Right atrium auricular region (tissue), 2 donors: ENCODE results near the gene TIMM8B. TPM values are rescaled to one million over a fixed set of nuclear protein-coding genes. Genes with fewer than 3 reads are reported as not detected.
"Not testable (repeated sequence)": the region's sequence is repeated elsewhere in the genome, so short reads cannot be mapped to it uniquely, and the experiment has no call there.

ENCODE experiments used
- DNase-seq: peaks from one replicate; pipeline ENCODE4 v3.0.0-alpha.2; 2019; ENCODE audit warnings: low spot score
- H3K27ac ChIP-seq, 2 donors: fragments of 200-600 bp; sonication (generic); 1 replicate in 1 of 2; 2 replicates in 1 of 2; pipeline ENCODE4 v1.5.1; 2016 to 2019
- H3K27me3 ChIP-seq, 2 donors: fragments of 200-600 bp; sonication (generic); one replicate each; pipeline versions ENCODE4 v1.5.1 to v1.6.0; 2017 to 2019
- H3K36me3 ChIP-seq: fragments of 200-600 bp; sonication (generic); one replicate; pipeline ENCODE4 v1.5.1; 2016
- H3K4me1 ChIP-seq, 2 donors: fragments of 200-600 bp; sonication (generic); one replicate each; pipeline versions ENCODE4 v1.5.1 to v1.6.0; 2017 to 2019
- H3K4me3 ChIP-seq, 2 donors: fragments of 200-600 bp; sonication (generic); 1 replicate in 1 of 2; 2 replicates in 1 of 2; pipeline ENCODE4 v1.5.1; 2017 to 2019; ENCODE audit warnings: mild to moderate bottlenecking in 1 of 2, moderate library complexity in 1 of 2
- H3K9me3 ChIP-seq, 2 donors: fragments of 200-600 bp; sonication (generic); one replicate each; pipeline ENCODE4 v1.5.1; 2019
- total RNA-seq, 2 donors: library from RNA; depleted of rRNA; stranded (reverse); fragments of >200 nt; gene quantifications; one replicate each; pipeline ENCODE4 v1.1.0, GENCODE V29; 2016
- TF ChIP-seq, protein P1 (sequence below), 2 donors: fragments of 200-600 bp; sonication (generic); IDR thresholded peaks; one replicate each; pipeline ENCODE4 v1.5.1; 2019; ENCODE audit warnings: antibody characterized with exemption in 2 of 2

TIMM8B gene
- total RNA-seq, 2 donors from 2014 or later, result 54.3 to 61.4 TPM

DNA sequence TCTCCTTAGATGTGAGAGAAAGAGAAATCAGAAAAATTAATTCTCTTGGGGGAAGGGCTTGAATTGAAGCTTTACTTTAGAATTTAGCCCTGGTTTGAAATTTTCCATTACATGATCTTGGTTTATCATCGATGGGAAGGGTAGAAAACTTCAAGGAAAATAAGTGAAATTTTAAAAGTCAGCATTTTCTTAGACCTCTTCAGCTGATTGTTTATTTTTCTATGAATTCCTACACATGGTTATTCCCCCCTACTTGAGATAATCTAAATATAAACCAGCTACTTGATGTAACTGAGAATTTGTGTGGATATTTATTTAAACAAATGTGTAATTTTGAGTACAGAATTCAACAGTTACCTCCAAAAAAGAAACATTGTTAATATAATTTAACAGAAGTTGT, 23.6 kb downstream of the TIMM8B start:
- no peak overlapping the region for H3K27ac ChIP-seq
- H3K36me3 ChIP-seq, result peaks cover 59% of the 10 kb centered on the region
- H3K4me1 ChIP-seq, result no peaks in the 10 kb centered on the region
- TF ChIP-seq, protein P1, sequence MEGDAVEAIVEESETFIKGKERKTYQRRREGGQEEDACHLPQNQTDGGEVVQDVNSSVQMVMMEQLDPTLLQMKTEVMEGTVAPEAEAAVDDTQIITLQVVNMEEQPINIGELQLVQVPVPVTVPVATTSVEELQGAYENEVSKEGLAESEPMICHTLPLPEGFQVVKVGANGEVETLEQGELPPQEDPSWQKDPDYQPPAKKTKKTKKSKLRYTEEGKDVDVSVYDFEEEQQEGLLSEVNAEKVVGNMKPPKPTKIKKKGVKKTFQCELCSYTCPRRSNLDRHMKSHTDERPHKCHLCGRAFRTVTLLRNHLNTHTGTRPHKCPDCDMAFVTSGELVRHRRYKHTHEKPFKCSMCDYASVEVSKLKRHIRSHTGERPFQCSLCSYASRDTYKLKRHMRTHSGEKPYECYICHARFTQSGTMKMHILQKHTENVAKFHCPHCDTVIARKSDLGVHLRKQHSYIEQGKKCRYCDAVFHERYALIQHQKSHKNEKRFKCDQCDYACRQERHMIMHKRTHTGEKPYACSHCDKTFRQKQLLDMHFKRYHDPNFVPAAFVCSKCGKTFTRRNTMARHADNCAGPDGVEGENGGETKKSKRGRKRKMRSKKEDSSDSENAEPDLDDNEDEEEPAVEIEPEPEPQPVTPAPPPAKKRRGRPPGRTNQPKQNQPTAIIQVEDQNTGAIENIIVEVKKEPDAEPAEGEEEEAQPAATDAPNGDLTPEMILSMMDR (IDR thresholded peaks at IDR 0.05), result no peak
- H3K4me3 ChIP-seq, result no peak overlapping the region
- H3K27me3 ChIP-seq, result no peaks in the 10 kb centered on the region
- no peaks in the 10 kb centered on the region for H3K9me3 ChIP-seq
- no peak for DNase-seq

DNA sequence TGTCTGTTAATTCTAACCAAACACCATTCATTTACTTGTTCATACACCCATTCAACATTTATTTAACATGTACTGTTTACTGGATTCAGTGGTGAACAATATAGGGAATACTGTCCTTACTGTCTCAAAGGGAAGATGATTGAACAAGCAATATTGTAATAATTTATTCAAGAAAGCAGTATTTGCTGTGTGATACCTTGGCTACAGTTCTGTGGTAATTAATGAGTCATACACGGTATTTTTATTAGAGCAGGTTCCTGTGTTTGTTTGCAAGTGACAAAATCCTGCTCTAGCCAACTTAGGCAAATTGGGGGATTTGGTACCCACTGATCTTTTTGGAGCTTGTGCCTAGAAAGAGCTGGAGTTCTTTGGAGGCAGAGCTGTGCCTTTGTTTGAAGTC, 28.5 kb downstream of the TIMM8B start:
- TF ChIP-seq, protein P1 (IDR thresholded peaks at IDR 0.05), result no peak
- no peaks in the 10 kb centered on the region for H3K4me1 ChIP-seq
- H3K36me3 ChIP-seq, result peaks cover 81% of the 10 kb centered on the region
- no peaks in the 10 kb centered on the region for H3K27me3 ChIP-seq
- H3K27ac ChIP-seq, result no peak overlapping the region
- no peak overlapping the region for H3K4me3 ChIP-seq
- no peak for DNase-seq
- H3K9me3 ChIP-seq, result no peaks in the 10 kb centered on the region

DNA sequence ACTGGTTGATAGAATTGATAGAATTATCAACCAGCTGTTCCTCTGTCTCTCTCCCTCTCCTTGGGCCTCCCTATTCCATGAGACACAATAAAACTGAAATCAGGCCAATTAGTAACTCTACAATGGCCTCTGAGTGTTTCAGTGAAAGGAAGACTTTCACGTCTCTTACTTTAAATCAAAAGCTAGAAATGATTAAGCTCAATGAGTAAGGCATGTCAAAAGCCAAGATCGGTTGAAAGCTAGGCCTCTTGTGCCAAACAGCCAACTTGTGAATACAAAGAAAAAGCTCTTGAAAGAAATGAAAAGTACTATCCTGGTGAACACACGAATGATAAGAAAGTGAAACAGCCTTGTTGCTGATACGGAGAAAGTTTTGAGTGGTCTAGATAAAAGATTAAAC, 29.4 kb downstream of the TIMM8B start:
- H3K27ac ChIP-seq, result no peak overlapping the region
- H3K4me3 ChIP-seq, result no peak overlapping the region
- H3K4me1 ChIP-seq, result no peaks in the 10 kb centered on the region
- H3K36me3 ChIP-seq, result peaks cover 81% of the 10 kb centered on the region
- TF ChIP-seq, protein P1 (IDR thresholded peaks at IDR 0.05), result no peak
- no peak for DNase-seq
- H3K9me3 ChIP-seq, result no peaks in the 10 kb centered on the region
- no peaks in the 10 kb centered on the region for H3K27me3 ChIP-seq

DNA sequence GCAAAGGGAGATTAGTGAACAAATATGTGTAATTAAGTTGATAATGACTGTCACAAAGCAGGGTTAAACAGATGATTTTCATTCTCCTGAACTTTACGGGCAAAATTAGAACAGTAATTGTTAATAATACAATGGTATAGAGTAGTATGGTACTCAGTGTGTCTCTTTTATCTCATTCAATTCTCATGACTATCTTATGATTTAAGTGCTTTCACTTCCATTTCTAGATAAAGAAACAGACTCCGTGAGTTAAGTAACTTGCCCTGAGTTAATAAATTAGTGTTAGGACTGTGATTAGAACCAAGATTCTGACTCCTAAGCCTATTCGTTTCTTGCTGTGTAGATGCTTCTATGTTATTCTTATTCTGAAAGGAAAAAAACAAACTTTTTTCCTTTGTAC, 34.8 kb downstream of the TIMM8B start:
- TF ChIP-seq, protein P1 (IDR thresholded peaks at IDR 0.05), result no peak
- peaks cover 0 to 5% of the 10 kb centered on the region in 2 donors for H3K4me1 ChIP-seq
- DNase-seq, result no peak
- no peak overlapping the region for H3K27ac ChIP-seq
- H3K4me3 ChIP-seq, result no peak overlapping the region
- H3K9me3 ChIP-seq, result no peaks in the 10 kb centered on the region
- H3K36me3 ChIP-seq, result peaks cover 70% of the 10 kb centered on the region
- no peaks in the 10 kb centered on the region for H3K27me3 ChIP-seq

DNA sequence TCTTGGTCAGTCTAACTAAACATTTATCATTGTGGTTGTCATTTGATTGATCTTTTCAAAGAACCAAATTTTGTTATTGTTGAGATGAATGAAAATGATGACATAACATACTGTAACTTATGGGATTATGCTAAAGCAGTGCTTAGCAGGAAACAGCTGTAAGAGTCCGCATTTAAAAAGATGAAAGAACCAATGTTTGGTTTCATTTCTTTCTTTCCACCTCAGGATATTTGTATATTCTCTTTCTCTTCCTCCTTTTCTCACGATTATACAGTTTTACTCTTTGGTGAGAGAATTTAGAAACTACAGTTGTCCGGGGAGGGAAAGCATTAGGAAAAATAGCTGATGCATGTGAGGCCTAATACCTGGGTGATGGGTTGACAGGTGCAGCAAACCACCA, 35.8 kb downstream of the TIMM8B start:
- Histone ChIP-seq H3K36me3 (peaks cover 74% of the 10 kb centered on the region), H3K27me3 (no peaks in the 10 kb centered on the region), H3K4me3 (no peak overlapping the region), H3K27ac (no peak overlapping the region), H3K4me1 (peaks cover 0 to 5% of the 10 kb centered on the region in 2 donors), H3K9me3 (no peaks in the 10 kb centered on the region)
- TF ChIP-seq, protein P1 (IDR thresholded peaks at IDR 0.05), result no peak
- DNase-seq, result no peak

DNA sequence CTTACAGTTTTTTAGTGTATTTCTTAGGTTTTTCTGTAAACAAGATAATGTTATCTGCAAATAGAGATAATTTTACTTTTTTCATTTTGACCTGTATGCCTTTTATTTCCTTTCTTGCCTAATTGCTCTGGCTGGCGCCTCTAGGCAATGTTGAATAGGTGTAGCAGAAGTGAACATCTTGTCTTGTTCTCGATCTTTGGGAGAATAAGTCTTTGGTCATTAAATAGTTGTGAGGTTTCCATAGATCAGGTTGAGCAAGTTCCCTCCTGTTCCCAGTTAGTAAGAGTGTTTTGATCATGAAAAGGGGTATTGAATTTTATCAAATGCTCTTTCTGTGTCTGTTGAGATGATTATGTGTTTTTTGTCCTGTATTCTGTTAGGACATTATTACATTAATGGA, 36.8 kb downstream of the TIMM8B start:
- H3K36me3 ChIP-seq, result peaks cover 83% of the 10 kb centered on the region
- DNase-seq, result no peak
- H3K4me3 ChIP-seq, result no peak overlapping the region
- TF ChIP-seq, protein P1 (IDR thresholded peaks at IDR 0.05), result no peak
- H3K4me1 ChIP-seq, result peaks cover 0 to 5% of the 10 kb centered on the region in 2 donors
- H3K27ac ChIP-seq, result no peak overlapping the region
- no peaks in the 10 kb centered on the region for H3K9me3 ChIP-seq
- H3K27me3 ChIP-seq, result no peaks in the 10 kb centered on the region

DNA sequence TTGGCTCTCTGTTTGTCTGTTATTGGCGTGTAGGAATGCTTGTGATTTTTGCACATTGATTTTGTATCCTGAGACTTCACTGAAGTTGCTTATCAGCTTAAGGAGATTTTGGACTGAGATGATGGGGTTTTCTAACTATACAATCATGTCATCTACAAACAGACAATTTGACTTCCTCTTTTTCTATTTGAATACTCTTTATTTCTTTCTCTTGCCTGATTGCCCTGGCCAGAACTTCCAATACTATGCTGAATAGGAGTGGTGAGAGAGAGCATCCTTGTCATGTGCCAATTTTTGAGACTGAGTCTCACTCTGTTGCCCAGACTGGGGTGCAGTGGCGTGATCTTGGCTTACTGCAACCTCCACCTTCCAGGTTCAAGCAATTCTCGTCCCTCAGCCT, 38.3 kb downstream of the TIMM8B start:
- not testable (repeated sequence) for H3K4me1 ChIP-seq, H3K27me3 ChIP-seq, DNase-seq, H3K9me3 ChIP-seq, H3K27ac ChIP-seq, H3K4me3 ChIP-seq
- peaks cover 83% of the 10 kb centered on the region for H3K36me3 ChIP-seq

DNA sequence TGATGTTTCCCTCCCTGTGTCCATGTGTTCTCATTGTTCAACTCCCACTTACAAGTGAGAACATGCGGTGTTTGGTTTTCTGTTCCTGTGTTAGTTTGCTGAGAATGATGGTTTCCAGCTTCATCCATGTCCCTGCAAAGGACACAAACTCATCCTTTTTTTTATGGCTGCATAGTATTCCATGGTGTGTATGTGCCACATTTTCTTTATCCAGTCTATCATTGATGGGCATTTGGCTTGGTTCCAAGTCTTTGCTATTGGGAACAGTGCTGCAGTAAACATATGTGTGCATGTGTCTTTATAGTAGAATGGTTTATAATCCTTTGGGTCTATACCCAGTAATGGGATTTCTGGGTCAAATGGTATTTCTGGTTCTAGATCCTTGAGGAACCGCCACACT, 39.9 kb downstream of the TIMM8B start:
- not testable (repeated sequence) for H3K4me3 ChIP-seq, H3K27ac ChIP-seq, H3K27me3 ChIP-seq, H3K9me3 ChIP-seq, DNase-seq
- peaks cover 70% of the 10 kb centered on the region for H3K36me3 ChIP-seq
- H3K4me1 ChIP-seq, result peaks cover 0 to 13% of the 10 kb centered on the region in 2 donors
